Neural progenitor cell (in vitro differentiated cells): ENCODE measurements around the gene SDCCAG8.

Experiments
- EZH2 ChIP-seq: fragments of 200-600 bp; sonication (generic); IDR thresholded peaks from 2 replicates; pipeline ENCODE4 v1.6.1; 2017; ENCODE audit warnings: antibody characterized with exemption, mild to moderate bottlenecking, moderate library complexity
- TF ChIP-seq, protein P1 (sequence below): fragments of 200-600 bp; sonication (generic); IDR thresholded peaks from 2 replicates; pipeline ENCODE4 v1.5.1; 2017; ENCODE audit warnings: antibody characterized with exemption, mild to moderate bottlenecking

DNA sequence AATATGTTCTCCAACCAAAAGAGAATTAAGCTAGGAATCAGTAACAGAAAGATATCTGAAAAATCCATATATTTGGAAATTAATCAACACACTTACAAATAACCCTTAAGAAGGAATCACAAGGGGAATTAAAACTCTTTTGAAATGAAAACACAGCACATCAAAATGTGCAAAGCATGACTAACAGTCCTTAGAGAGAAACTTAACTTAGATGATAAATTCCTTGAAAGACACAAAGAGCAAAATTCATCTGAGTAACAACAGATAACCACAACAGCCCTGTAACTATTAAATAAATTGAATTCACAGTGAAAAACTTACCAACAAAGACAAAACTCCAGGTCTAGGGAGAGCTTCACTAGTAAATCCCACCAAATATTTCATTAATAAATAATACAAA lies 283.8 kb downstream of the SDCCAG8 start:
- TF ChIP-seq, protein P1, sequence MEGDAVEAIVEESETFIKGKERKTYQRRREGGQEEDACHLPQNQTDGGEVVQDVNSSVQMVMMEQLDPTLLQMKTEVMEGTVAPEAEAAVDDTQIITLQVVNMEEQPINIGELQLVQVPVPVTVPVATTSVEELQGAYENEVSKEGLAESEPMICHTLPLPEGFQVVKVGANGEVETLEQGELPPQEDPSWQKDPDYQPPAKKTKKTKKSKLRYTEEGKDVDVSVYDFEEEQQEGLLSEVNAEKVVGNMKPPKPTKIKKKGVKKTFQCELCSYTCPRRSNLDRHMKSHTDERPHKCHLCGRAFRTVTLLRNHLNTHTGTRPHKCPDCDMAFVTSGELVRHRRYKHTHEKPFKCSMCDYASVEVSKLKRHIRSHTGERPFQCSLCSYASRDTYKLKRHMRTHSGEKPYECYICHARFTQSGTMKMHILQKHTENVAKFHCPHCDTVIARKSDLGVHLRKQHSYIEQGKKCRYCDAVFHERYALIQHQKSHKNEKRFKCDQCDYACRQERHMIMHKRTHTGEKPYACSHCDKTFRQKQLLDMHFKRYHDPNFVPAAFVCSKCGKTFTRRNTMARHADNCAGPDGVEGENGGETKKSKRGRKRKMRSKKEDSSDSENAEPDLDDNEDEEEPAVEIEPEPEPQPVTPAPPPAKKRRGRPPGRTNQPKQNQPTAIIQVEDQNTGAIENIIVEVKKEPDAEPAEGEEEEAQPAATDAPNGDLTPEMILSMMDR, result no peak
- TF ChIP-seq EZH2, result no peak
